A549 (cell line): ENCODE results near the gene ARHGAP23. TPM values are rescaled to one million over a fixed set of nuclear protein-coding genes. Genes with fewer than 3 reads are reported as not detected.

Experiments
- ATAC-seq, 2 experiments: fragments of 200-7000 bp in 1 of 2; fragments of >200 bp in 1 of 2; cut with Nextera tagmentation in 1 of 2; cut with Tn5 transposase in 1 of 2; 3 replicates each; pipeline versions ENCODE4 v1.8.0 to v1.9.1; 2018 to 2020; ENCODE audit warnings: mild to moderate bottlenecking in 1 of 2, moderate library complexity in 1 of 2
- CTCF ChIA-PET: fragments of 300-600 bp; sonication (Branson Sonifier 250); formaldehyde crosslinking; extraction: SDS; loops from one replicate; lab custom pipeline; 2021; ENCODE audit warnings: antibody characterized with exemption, inconsistent platforms; lab: Yijun Ruan, JAX
- POLR2A ChIA-PET: fragments of 350-600 bp; formaldehyde crosslinking; extraction: SDS; loops from one replicate; lab custom pipeline; 2021; ENCODE audit warnings: antibody characterized with exemption, inconsistent platforms; lab: Yijun Ruan, JAX
- DNase-seq, 2 experiments: peaks; one replicate each; pipeline versions ENCODE4 v3.0.0 to v3.0.0-alpha.2; 2011 to 2016; ENCODE audit warnings: low read depth in 1 of 2, low spot score in 1 of 2
- FAIRE-seq: peaks from 2 replicates; lab custom pipeline; 2011; peaks lifted over from hg19 to GRCh38; lab: Jason Lieb, UNC
- H3K27ac ChIP-seq, 2 experiments: fragments of >200 bp; sonication (Bioruptor Twin); formaldehyde crosslinking; 3 replicates each; pipeline ENCODE4 v1.5.1; 2016 to 2017
- H3K4me1 ChIP-seq: fragments of >200 bp; sonication (Bioruptor Twin); formaldehyde crosslinking; 3 replicates; pipeline ENCODE4 v1.6.1; 2016
- H3K4me2 ChIP-seq: fragments of >200 bp; sonication (Bioruptor Twin); formaldehyde crosslinking; 3 replicates; pipeline ENCODE4 v1.6.1; 2016
- H3K4me3 ChIP-seq: fragments of >200 bp; sonication (Bioruptor Twin); formaldehyde crosslinking; 3 replicates; pipeline ENCODE4 v1.5.1; 2016
- H3K9me3 ChIP-seq: fragments of >200 bp; sonication (Bioruptor Twin); formaldehyde crosslinking; 3 replicates; pipeline ENCODE4 v1.6.1; 2016
- BHLHE40 ChIP-seq: IDR thresholded peaks from 2 replicates; pipeline ENCODE4 v1.6.1; 2012; ENCODE audit warnings: low read depth, low read length, inconsistent platforms
- CEBPB ChIP-seq, 2 experiments: fragments of >200 bp in 1 of 2; sonication (Bioruptor Twin) in 1 of 2; formaldehyde crosslinking in 1 of 2; IDR thresholded peaks; 2 replicates each; pipeline ENCODE4 v1.6.1; 2012 to 2016
- CHD2 ChIP-seq: fragments of 150-350 bp; IDR thresholded peaks from 2 replicates; pipeline ENCODE4 v1.6.1; 2014; ENCODE audit warnings: low read length; ENCODE audit not compliant: partially characterized antibody
- EHF ChIP-seq: fragments of 250-450 bp; sonication (Bioruptor Pico); IDR thresholded peaks from 2 replicates; pipeline ENCODE4 v1.5.0; 2020; ENCODE audit warnings: mild to moderate bottlenecking
- FOSB ChIP-seq: fragments of 250-450 bp; sonication (Bioruptor Pico); IDR thresholded peaks from 2 replicates; pipeline ENCODE4 v1.5.0; 2020; ENCODE audit warnings: mild to moderate bottlenecking, moderate library complexity
- FOSL2 ChIP-seq, 2 experiments: fragments of 450-650 bp in 1 of 2; fragments of >200 bp in 1 of 2; sonication (Bioruptor Twin) in 1 of 2; formaldehyde crosslinking; IDR thresholded peaks; 2 replicates each; pipeline versions ENCODE4 v1.5.0 to v1.6.1; 2016 to 2020; ENCODE audit warnings: mild to moderate bottlenecking in 1 of 2, moderate library complexity in 1 of 2
- MAZ ChIP-seq: fragments of 150-350 bp; IDR thresholded peaks from 2 replicates; pipeline ENCODE4 v1.6.1; 2014; ENCODE audit warnings: antibody characterized with exemption, low read depth, low read length, borderline replicate concordance
- ZC3H11A ChIP-seq: fragments of 450-650 bp; IDR thresholded peaks from 2 replicates; pipeline ENCODE4 v1.6.1; 2014; ENCODE audit warnings: antibody characterized with exemption, mild to moderate bottlenecking
- ZNF302 ChIP-seq: fragments of 250-450 bp; sonication (Bioruptor Pico); IDR thresholded peaks from 2 replicates; pipeline ENCODE4 v1.9.0; 2021; ENCODE audit warnings: inconsistent platforms, mild to moderate bottlenecking, moderate library complexity
- WGBS: methylation state at CpG from one replicate; pipeline ENCODE4 v1.1.6; 2017; ENCODE audit errors: missing lambda C conversion rate; 5-methylcytosine and 5-hydroxymethylcytosine counted together
- polyA plus RNA-seq, 4 experiments: library from polyadenylated mRNA; depleted of rRNA in 3 of 4; stranded (reverse); fragments of >200 nt; fragmentation: RNase III in 1 of 4; extraction: RNeasy Plus Mini Kit Qiagen cat#74134 plus additional on column Dnase treatment in 1 of 4; gene quantifications; 2 replicates in 3 of 4; 3 replicates in 1 of 4; pipeline ENCODE4 v1.2.3, GENCODE V29; 2011 to 2017
- TF ChIP-seq, protein P1 (sequence below): IDR thresholded peaks from 2 replicates; pipeline ENCODE4 v1.6.1; 2012; ENCODE audit warnings: low read depth, borderline replicate concordance
- TF ChIP-seq, protein P2 (sequence below): IDR thresholded peaks from 2 replicates; pipeline ENCODE4 v1.6.1; 2012

Gene ARHGAP23
- polyA plus RNA-seq, 2 of the 4 experiments (the other 2 are of a cell fraction): 4.8 to 32.6 TPM

DNA sequence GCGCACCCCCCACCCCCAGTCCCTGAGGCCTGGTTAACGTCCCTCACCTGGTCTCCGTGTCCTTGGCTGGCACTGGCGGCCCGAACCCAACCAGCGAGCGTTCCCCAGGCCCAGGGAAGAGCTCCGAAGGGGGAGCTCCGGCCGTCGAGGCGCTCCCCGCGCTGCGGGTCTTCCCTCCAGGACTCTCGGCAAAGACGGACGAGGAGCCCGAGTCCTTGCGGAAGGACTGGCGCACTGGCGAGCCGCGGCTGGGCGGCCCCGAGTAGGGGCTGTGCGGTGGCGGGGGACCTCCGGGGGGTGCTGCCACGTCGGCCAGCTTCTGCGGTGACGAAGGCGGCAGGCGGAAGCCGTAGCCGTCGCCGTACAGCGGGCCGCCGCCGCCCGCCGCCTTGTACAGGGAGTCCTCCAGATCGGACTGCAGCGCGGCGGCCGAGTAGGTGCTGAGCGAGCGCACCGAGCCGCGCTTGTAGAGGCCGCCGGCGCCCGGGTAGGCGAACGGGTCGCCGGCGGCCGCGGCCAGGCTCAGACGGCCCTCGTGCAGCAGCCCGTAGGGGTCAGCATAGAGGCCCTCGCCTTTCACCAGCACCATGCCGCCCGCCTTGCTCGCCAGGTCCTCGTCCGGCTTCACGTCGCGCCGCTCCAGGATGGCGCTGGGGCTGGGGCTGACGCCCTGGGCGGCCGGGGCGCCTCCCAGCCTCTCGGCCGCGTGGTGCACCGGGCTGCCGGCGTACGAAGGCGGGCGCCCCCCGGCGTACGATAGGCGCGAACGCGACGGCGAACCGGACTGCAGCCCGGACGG, 133.4 kb downstream of the ARHGAP23 start:
- WGBS: 90% methylated on average over 99 of the region's 105 CpGs
- POLR2A ChIA-PET: interaction anchor here (0.9 kb wide), 1 partner anchor 22 kb away, joined by 4 read pairs; no protein-coding TSS in a partner anchor
- ATAC-seq (no peak), DNase-seq (no peak), FAIRE-seq (no peak)
- H3K4me1 ChIP-seq: peaks cover 16% of the 10 kb centered on the region
- no peak overlapping the region for H3K4me3 ChIP-seq
- CTCF ChIA-PET: interaction anchor here (0.5 to 28.4 kb wide), 7 partner anchors 10 to 212 kb away, joined by 3 to 948 read pairs (median 5); partner anchors contain the start of gene SRCIN1
- TF ChIP-seq ZNF302 (CRISPR knock-in tag) (no peak), CEBPB (IDR thresholded peaks at IDR 0.05) (no peak), FOSL2 (IDR thresholded peaks at IDR 0.05) (no peak), FOSL2 (CRISPR knock-in tag; IDR thresholded peaks at IDR 0.05) (no peak), CHD2 (no peak), FOSB (CRISPR knock-in tag) (no peak), EHF (CRISPR knock-in tag) (no peak), BHLHE40 (no peak), ZC3H11A (no peak), MAZ (no peak)
- TF ChIP-seq, protein P1, sequence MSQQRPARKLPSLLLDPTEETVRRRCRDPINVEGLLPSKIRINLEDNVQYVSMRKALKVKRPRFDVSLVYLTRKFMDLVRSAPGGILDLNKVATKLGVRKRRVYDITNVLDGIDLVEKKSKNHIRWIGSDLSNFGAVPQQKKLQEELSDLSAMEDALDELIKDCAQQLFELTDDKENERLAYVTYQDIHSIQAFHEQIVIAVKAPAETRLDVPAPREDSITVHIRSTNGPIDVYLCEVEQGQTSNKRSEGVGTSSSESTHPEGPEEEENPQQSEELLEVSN: no peak
- TF ChIP-seq, protein P2, sequence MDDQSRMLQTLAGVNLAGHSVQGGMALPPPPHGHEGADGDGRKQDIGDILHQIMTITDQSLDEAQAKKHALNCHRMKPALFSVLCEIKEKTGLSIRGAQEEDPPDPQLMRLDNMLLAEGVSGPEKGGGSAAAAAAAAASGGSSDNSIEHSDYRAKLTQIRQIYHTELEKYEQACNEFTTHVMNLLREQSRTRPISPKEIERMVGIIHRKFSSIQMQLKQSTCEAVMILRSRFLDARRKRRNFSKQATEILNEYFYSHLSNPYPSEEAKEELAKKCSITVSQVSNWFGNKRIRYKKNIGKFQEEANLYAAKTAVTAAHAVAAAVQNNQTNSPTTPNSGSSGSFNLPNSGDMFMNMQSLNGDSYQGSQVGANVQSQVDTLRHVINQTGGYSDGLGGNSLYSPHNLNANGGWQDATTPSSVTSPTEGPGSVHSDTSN: no peak
- H3K4me2 ChIP-seq: no peak overlapping the region
- H3K9me3 ChIP-seq: no peaks in the 10 kb centered on the region
- no peak overlapping the region for H3K27ac ChIP-seq

Other genes with a start within 250 kb of the ARHGAP23 start
- not detected in 2 replicates for gene TBC1D3, start 235.9 kb upstream of the ARHGAP23 start, polyA plus RNA-seq (2011; rRNA removed)
- gene TBC1D3, start 235.9 kb upstream of the ARHGAP23 start, polyA plus RNA-seq (2017; fragmentation: RNase III; extraction: RNeasy Plus Mini Kit Qiagen cat#74134 plus additional on column Dnase treatment): not detected in 3 replicates
- 129 and 134 TPM in 2 replicates for gene MRPL45, start 131.3 kb upstream of the ARHGAP23 start, polyA plus RNA-seq (2011; rRNA removed)
- 69.6 to 70.6 TPM (median 69.8 TPM) in 3 replicates for gene MRPL45, start 131.3 kb upstream of the ARHGAP23 start, polyA plus RNA-seq (2017; fragmentation: RNase III; extraction: RNeasy Plus Mini Kit Qiagen cat#74134 plus additional on column Dnase treatment)
- 0.08 and 0.11 TPM in 2 replicates for gene GPR179, start 84.5 kb upstream of the ARHGAP23 start, polyA plus RNA-seq (2011; rRNA removed)
- gene GPR179, start 84.5 kb upstream of the ARHGAP23 start, polyA plus RNA-seq (2017; fragmentation: RNase III; extraction: RNeasy Plus Mini Kit Qiagen cat#74134 plus additional on column Dnase treatment): 0.04 to 0.08 TPM (median 0.05 TPM) in 3 replicates
- 20.6 and 27.7 TPM in 2 replicates for gene SOCS7, start 76.6 kb upstream of the ARHGAP23 start, polyA plus RNA-seq (2011; rRNA removed)
- 12.7 to 14.4 TPM (median 14.0 TPM) in 3 replicates for gene SOCS7, start 76.6 kb upstream of the ARHGAP23 start, polyA plus RNA-seq (2017; fragmentation: RNase III; extraction: RNeasy Plus Mini Kit Qiagen cat#74134 plus additional on column Dnase treatment)
- gene SRCIN1, start 177.5 kb downstream of the ARHGAP23 start, polyA plus RNA-seq (2011; rRNA removed): 1.3 and 1.4 TPM in 2 replicates
- gene SRCIN1, start 177.5 kb downstream of the ARHGAP23 start, polyA plus RNA-seq (2017; fragmentation: RNase III; extraction: RNeasy Plus Mini Kit Qiagen cat#74134 plus additional on column Dnase treatment): 2.1 to 3.4 TPM (median 2.6 TPM) in 3 replicates
- gene EPOP, start 246.5 kb downstream of the ARHGAP23 start, polyA plus RNA-seq (2011; rRNA removed): 4.6 and 5.1 TPM in 2 replicates
- gene EPOP, start 246.5 kb downstream of the ARHGAP23 start, polyA plus RNA-seq (2017; fragmentation: RNase III; extraction: RNeasy Plus Mini Kit Qiagen cat#74134 plus additional on column Dnase treatment): 11.2 to 12.3 TPM (median 12.1 TPM) in 3 replicates